ENCODE results near the gene BMS1. TPM values are rescaled to one million over a fixed set of nuclear protein-coding genes. Genes with fewer than 3 reads are reported as not detected.

The BMS1 gene
- total and polyA plus RNA-seq, 2 of the 13 experiments (the other 11 are each of a cell fraction or from before 2014, with no cell fraction given), result 3.9 to 25.2 TPM

DNA sequence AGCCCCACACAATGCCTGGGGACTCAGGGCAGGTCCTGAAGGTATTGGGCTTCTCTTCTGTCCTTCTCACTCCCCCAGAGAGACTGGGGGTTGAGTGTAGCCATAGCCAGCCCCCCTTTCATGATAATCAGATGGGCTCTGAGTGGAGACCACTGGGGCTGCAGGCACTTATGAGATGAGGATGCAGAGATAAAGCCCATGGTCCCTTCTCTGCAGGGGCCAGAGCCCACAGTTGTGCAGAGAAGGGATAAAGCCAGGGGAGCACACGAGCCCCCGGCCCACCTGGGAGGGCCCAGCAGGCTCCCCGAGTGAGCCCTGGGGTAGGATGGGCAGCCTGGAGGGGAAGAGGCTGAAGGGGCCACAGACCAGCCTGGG lies 96.2 kb downstream of the BMS1 start (continued):
- TF ChIP-seq, protein P1, sequence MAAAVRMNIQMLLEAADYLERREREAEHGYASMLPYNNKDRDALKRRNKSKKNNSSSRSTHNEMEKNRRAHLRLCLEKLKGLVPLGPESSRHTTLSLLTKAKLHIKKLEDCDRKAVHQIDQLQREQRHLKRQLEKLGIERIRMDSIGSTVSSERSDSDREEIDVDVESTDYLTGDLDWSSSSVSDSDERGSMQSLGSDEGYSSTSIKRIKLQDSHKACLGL (CRISPR knock-in tag; IDR thresholded peaks at IDR 0.05), result no peak
- TF ChIP-seq SP140L (CRISPR knock-in tag; IDR thresholded peaks at IDR 0.05; ENCODE audit: borderline replicate concordance) (no peak), GATAD1 (CRISPR knock-in tag; IDR thresholded peaks at IDR 0.05) (no peak), ZNF12 (CRISPR knock-in tag; IDR thresholded peaks at IDR 0.05) (no peak)

DNA sequence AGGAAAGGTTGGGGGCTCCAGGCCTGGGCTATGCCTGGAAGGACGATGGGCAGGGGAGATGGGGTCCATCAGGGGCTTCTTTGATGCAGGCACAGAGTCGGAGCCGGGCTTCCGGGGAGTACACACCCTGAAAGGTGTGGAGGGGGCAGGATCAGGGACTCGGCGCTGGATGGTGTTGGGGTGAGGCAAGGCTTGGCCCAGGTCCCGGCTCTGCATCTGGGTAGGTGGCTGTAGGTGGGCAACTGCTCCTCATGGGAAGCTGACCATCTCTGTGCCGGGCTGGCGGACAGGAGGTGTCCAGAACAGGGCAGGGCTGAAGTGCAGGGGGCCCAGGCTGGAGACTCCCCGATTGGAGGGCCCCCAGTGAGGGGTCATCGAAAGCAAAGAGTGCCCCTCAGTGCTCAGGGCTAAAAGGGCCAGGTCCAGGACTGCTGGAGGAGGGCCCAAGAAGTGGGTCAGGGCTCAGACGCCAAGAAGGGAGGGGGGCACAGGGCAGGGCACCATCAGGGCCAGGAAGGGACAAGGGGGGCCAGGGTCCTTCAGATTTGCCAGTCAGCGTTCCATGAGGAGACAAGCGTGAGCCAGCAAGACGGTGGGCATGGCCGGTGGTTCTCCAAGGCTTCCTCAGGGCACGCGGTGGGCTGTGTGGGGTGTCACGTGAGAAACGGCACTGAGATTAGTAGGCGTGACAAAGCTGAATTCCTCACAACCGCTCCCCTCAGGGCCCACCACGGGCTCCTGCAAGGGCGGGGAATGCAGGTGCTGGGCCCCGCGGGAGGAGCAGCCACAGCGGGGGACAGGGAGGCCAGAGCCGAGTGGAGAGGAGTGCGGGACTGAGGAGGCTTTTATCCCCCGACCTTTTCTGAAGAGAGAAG lies 97.0 kb downstream of the BMS1 start:
- Histone ChIP-seq H3K4me2 (ENCODE audit: low read depth, low read length) (no peak overlapping the region), H3K4me3 (replicated peaks in 1 of 3; ENCODE audit: insufficient read depth in 1 of 3, low read depth in 2 of 3, low read length in 3 of 3) (no peak overlapping the region), H3K36me3 (replicated peaks in 1 of 2; ENCODE audit: control insufficient read depth in 1 of 2, insufficient read depth in 2 of 2, low read length in 2 of 2) (no peaks in the 10 kb centered on the region), H3K9ac (ENCODE audit: insufficient read depth, low read depth, low read length) (no peak overlapping the region), H4K20me1 (ENCODE audit: insufficient read depth, low read length) (0 out of 2 replicates have a peak, but pooled peaks cover 3% of the 10 kb centered on the region), H2AFZ (ENCODE audit: low read length) (no peak overlapping the region), H3K27me3 (ENCODE audit: control insufficient read depth in 1 of 2, insufficient read depth in 2 of 2, low read length in 2 of 2) (peaks cover 5 to 9% of the 10 kb centered on the region in 2 experiments; a peak in 3 of 5 replicates), H3K4me1 (ENCODE audit: insufficient read depth, low read length) (no peaks in the 10 kb centered on the region), H3K9me3 (ENCODE audit: low read length) (peaks cover 9% of the 10 kb centered on the region; the same call in 1 of the 2 replicates), H3K79me2 (ENCODE audit: insufficient read depth, low read length) (no peaks in the 10 kb centered on the region), H3K27ac (ENCODE audit: extremely low read length, insufficient read depth, low read length) (no peak overlapping the region)
- no peak for TF ChIP-seq JUND (CRISPR knock-in tag; IDR thresholded peaks at IDR 0.05)
- TF ChIP-seq, protein P2, sequence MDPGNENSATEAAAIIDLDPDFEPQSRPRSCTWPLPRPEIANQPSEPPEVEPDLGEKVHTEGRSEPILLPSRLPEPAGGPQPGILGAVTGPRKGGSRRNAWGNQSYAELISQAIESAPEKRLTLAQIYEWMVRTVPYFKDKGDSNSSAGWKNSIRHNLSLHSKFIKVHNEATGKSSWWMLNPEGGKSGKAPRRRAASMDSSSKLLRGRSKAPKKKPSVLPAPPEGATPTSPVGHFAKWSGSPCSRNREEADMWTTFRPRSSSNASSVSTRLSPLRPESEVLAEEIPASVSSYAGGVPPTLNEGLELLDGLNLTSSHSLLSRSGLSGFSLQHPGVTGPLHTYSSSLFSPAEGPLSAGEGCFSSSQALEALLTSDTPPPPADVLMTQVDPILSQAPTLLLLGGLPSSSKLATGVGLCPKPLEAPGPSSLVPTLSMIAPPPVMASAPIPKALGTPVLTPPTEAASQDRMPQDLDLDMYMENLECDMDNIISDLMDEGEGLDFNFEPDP (CRISPR knock-in tag; conservative IDR thresholded peaks at IDR 0.05), result 0 out of 2 replicates have a peak, but pooled peaks have one; percentile 33
- FAIRE-seq (no peak), ATAC-seq (no peak), DNase-seq (ENCODE audit: low spot score) (no peak)
- POLR2A ChIA-PET, result no interaction called here
- BruUV-seq (replicated peaks), result no TSS peak
- 19% methylated on average over 23 of the region's 30 CpGs for WGBS (ENCODE audit: low lambda C conversion rate)
- intact Hi-C loops (cut with micrococcal nuclease; ENCODE audit: unreplicated experiment) (no loop called here), in situ Hi-C loops (cut with HindIII; ENCODE audit: extremely low pct_ligation_motif_present, low pct_unique_long_range_greater_than_20kb) (no loop called here)
- CTCF ChIA-PET (ENCODE audit: low intra/inter-chr PET ratio, low total read pairs), result no interaction called here
